Measurements from ENCODE around the gene MPP3. TPM values are rescaled to one million over a fixed set of nuclear protein-coding genes. Genes with fewer than 3 reads are reported as not detected.

MPP3 gene
- total RNA-seq, 6 donors from 2014 or later = 16.2 to 142 (median 38.5) TPM

DNA sequence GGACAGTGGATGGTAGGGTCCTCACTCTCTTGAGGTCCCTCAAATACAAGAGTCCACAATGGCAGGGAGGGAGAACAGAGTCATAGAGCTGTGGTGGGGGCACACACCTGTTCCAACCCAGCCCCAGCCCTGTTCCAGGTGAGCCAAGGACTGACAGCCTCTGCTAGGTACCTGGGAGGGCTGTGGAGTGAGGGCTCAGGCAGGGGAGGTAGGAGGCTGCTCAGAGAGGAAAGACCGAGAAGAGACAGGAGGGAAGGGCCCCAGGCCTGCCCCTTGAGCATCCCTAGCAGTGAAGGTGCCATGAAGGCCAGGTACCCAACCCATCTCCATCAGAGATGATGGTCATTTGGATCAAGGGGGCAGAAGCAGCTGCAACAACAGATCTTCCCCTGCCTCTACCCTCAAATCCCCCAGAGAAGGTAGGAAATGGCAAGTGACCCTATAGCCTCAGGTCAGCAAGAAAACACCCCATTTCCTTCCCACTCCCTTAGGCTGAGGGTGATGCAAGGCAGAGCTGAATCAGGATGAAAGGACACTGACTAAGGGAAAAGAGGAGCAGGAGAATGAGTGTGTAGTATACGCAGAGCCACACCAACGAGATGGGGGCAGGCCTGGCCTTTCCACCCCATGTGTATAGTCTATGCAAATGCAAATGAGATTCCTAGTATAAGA, 42.7 kb upstream of the MPP3 start:
- WGBS, 2 donors = 89% methylated on average over 3 of the region's 3 CpGs

DNA sequence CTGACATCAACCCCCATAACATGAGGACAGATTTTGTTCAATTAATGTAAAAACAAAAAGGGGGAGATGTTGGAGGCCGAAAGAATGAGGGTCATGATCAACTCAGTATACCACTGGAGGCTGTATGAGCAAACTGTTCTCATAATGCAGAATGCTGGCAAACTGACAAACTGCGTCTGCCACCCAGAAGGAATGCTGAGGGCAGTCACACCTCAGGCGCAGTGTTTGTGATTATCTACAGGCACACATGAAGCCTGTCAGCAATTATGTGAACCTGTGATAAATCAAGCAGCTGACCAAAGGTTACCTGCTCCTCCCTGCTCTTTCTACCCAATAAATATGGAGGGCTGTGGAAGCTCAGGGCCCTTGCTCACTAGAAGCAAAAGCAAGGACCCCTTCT, 41.3 kb upstream of the MPP3 start:
- peaks cover 0 to 8% (median 5%) of the 10 kb centered on the region in 4 donors for H3K4me1 ChIP-seq
- no peak for DNase-seq
- TF ChIP-seq, protein P1, sequence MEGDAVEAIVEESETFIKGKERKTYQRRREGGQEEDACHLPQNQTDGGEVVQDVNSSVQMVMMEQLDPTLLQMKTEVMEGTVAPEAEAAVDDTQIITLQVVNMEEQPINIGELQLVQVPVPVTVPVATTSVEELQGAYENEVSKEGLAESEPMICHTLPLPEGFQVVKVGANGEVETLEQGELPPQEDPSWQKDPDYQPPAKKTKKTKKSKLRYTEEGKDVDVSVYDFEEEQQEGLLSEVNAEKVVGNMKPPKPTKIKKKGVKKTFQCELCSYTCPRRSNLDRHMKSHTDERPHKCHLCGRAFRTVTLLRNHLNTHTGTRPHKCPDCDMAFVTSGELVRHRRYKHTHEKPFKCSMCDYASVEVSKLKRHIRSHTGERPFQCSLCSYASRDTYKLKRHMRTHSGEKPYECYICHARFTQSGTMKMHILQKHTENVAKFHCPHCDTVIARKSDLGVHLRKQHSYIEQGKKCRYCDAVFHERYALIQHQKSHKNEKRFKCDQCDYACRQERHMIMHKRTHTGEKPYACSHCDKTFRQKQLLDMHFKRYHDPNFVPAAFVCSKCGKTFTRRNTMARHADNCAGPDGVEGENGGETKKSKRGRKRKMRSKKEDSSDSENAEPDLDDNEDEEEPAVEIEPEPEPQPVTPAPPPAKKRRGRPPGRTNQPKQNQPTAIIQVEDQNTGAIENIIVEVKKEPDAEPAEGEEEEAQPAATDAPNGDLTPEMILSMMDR (IDR thresholded peaks at IDR 0.05) = no peak
- TF ChIP-seq EP300 (IDR thresholded peaks at IDR 0.05) (no peak), POLR2A (IDR thresholded peaks at IDR 0.05) (no peak), POLR2AphosphoS5 (IDR thresholded peaks at IDR 0.05) (no peak)
- H3K27me3 ChIP-seq = no peaks in the 10 kb centered on the region
- WGBS, 2 donors = 72 to 82% methylated on average over 3 of the region's 3 CpGs
- H3K9me3 ChIP-seq = no peaks in the 10 kb centered on the region
- H3K4me3 ChIP-seq = no peak overlapping the region
- no peaks in the 10 kb centered on the region for H3K36me3 ChIP-seq
- ATAC-seq (ENCODE audit: low FRiP score in 2 of 2) = no peak
- H3K27ac ChIP-seq = no peak overlapping the region

More for the DNA sequence above, 42.7 kb upstream of the MPP3 start:
- Histone ChIP-seq H3K4me3 (no peak overlapping the region), H3K4me1 (peaks cover 0 to 8% (median 5%) of the 10 kb centered on the region in 4 donors), H3K36me3 (no peaks in the 10 kb centered on the region), H3K9me3 (no peaks in the 10 kb centered on the region), H3K27ac (no peak overlapping the region), H3K27me3 (no peaks in the 10 kb centered on the region)
- DNase-seq = no peak
- no peak for ATAC-seq (ENCODE audit: low FRiP score in 2 of 2)
- TF ChIP-seq POLR2AphosphoS5 (IDR thresholded peaks at IDR 0.05) (no peak), POLR2A (IDR thresholded peaks at IDR 0.05) (no peak), EP300 (IDR thresholded peaks at IDR 0.05) (no peak)
- TF ChIP-seq, protein P1 (IDR thresholded peaks at IDR 0.05) = no peak

DNA sequence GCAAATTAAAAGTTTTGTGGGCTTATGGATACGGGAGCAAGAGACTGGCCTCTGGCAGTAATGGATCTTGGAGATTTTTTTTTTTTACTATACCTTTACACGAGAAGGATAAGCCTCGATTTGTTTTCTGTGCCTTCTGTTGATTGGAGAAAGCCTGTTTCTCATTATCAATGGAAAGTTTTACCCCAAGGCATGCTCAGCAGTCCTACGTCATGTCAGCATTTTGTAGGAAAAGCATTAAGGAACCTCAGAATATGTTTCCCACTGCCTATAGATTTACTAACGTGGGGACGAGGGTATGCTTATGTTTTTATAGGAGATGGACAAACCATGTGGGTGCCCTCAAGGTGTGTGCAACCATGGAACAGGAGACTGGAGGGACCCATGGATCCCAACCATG, 40.9 kb upstream of the MPP3 start:
- ATAC-seq (ENCODE audit: low FRiP score in 2 of 2) = no peak

DNA sequence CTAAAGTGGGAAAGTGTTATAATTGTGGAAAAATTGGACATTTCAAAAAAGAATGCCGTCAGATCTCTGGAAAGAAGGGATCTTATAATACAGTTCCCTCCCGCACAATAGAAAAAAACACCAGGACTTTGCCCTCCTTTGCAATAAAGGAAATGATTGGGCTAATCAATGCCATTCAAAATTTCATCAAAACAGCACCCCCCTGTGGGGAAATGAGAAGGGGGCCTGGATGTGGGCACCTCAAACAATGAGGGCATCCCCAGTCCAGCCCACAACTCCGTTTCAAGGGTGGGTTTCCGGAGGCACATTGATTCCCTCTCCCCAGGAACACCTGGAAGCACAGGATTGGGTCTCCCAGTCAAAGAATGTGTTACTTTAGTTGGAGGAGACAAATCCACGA, 40.1 kb upstream of the MPP3 start:
- WGBS, 2 donors = 74 to 82% methylated on average over 5 of the region's 5 CpGs
- H3K4me3 ChIP-seq = no peak overlapping the region
- no peak overlapping the region for H3K27ac ChIP-seq
- H3K36me3 ChIP-seq = no peaks in the 10 kb centered on the region
- ATAC-seq (ENCODE audit: low FRiP score in 2 of 2) (no peak), DNase-seq (no peak)
- no peaks in the 10 kb centered on the region for H3K9me3 ChIP-seq
- no peaks in the 10 kb centered on the region for H3K27me3 ChIP-seq
- H3K4me1 ChIP-seq = peaks cover 0 to under 1% (median 0%) of the 10 kb centered on the region in 4 donors
- TF ChIP-seq EP300 (IDR thresholded peaks at IDR 0.05) = no peak
- TF ChIP-seq, protein P1 (IDR thresholded peaks at IDR 0.05) = no peak
- no peak for TF ChIP-seq POLR2AphosphoS5 (IDR thresholded peaks at IDR 0.05)
- no peak for TF ChIP-seq POLR2A (IDR thresholded peaks at IDR 0.05)

More for the DNA sequence above, 40.9 kb upstream of the MPP3 start:
- Histone ChIP-seq H3K4me1 (peaks cover 0 to 8% (median 4%) of the 10 kb centered on the region in 4 donors), H3K27me3 (no peaks in the 10 kb centered on the region), H3K4me3 (no peak overlapping the region), H3K36me3 (no peaks in the 10 kb centered on the region), H3K27ac (no peak overlapping the region), H3K9me3 (no peaks in the 10 kb centered on the region)
- 76 to 77% methylated on average over 6 of the region's 6 CpGs for WGBS, 2 donors
- TF ChIP-seq EP300 (IDR thresholded peaks at IDR 0.05) (no peak), POLR2A (IDR thresholded peaks at IDR 0.05) (no peak), POLR2AphosphoS5 (IDR thresholded peaks at IDR 0.05) (no peak)
- TF ChIP-seq, protein P1 (IDR thresholded peaks at IDR 0.05) = no peak
- DNase-seq = no peak

Data from upper lobe of left lung (tissue), 6 donors.